Measurements from ENCODE around the gene TYK2.
"Not testable (repeated sequence)": the region's sequence is repeated elsewhere in the genome, so short reads cannot be mapped to it uniquely, and the experiment has no call there.

Gene TYK2

DNA sequence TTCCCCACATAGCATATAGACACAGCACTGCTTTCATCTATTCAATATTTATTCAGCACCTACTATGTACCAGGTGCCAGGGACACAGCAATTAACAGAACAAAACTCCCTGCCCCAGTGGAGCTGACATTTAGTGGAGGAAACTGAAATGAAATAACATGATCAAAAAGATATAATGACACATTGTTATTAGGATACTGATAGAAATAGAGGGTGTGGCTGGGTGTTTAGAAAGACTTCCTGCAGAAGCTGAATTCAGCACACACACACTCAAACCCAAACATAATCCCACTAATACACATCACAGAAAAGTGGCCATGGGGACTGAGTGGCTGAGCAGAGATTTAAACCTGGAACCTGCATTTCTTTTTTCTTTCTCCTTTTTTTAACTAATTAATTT is 26.7 kb upstream of the TYK2 start:
- no peak for DNase-seq (ENCODE audit: extremely low read depth, low read depth)
- no peak overlapping the region for H3K4me3 ChIP-seq (replicated peaks; ENCODE audit: low read depth, low read length)
- TF ChIP-seq, protein P1, sequence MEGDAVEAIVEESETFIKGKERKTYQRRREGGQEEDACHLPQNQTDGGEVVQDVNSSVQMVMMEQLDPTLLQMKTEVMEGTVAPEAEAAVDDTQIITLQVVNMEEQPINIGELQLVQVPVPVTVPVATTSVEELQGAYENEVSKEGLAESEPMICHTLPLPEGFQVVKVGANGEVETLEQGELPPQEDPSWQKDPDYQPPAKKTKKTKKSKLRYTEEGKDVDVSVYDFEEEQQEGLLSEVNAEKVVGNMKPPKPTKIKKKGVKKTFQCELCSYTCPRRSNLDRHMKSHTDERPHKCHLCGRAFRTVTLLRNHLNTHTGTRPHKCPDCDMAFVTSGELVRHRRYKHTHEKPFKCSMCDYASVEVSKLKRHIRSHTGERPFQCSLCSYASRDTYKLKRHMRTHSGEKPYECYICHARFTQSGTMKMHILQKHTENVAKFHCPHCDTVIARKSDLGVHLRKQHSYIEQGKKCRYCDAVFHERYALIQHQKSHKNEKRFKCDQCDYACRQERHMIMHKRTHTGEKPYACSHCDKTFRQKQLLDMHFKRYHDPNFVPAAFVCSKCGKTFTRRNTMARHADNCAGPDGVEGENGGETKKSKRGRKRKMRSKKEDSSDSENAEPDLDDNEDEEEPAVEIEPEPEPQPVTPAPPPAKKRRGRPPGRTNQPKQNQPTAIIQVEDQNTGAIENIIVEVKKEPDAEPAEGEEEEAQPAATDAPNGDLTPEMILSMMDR (IDR thresholded peaks at IDR 0.05; ENCODE audit: low read depth, low read length, missing control alignments), result no peak

DNA sequence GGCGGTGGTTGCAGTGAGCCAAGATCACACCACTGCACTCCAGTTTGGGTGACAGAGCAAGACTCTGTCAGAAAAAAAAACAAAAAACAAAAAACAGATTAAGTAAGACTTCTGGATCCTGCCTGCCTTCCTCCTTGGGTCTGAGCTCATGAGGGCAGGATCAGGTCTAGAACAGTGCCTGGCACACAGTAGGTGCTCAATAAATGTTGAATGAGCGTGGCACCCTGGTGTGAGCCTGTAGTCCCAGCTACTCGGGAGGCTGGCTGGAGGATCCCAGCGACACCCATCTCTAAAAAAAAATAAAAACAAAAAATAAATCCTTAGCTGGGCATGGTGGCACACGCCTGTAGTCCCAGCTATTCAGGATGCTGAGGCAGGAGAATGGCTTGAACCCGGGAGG is 25.8 kb upstream of the TYK2 start:
- no peak for DNase-seq (ENCODE audit: extremely low read depth, low read depth)
- no peak overlapping the region for H3K4me3 ChIP-seq (replicated peaks; ENCODE audit: low read depth, low read length)
- TF ChIP-seq, protein P1 (IDR thresholded peaks at IDR 0.05; ENCODE audit: low read depth, low read length, missing control alignments), result no peak

DNA sequence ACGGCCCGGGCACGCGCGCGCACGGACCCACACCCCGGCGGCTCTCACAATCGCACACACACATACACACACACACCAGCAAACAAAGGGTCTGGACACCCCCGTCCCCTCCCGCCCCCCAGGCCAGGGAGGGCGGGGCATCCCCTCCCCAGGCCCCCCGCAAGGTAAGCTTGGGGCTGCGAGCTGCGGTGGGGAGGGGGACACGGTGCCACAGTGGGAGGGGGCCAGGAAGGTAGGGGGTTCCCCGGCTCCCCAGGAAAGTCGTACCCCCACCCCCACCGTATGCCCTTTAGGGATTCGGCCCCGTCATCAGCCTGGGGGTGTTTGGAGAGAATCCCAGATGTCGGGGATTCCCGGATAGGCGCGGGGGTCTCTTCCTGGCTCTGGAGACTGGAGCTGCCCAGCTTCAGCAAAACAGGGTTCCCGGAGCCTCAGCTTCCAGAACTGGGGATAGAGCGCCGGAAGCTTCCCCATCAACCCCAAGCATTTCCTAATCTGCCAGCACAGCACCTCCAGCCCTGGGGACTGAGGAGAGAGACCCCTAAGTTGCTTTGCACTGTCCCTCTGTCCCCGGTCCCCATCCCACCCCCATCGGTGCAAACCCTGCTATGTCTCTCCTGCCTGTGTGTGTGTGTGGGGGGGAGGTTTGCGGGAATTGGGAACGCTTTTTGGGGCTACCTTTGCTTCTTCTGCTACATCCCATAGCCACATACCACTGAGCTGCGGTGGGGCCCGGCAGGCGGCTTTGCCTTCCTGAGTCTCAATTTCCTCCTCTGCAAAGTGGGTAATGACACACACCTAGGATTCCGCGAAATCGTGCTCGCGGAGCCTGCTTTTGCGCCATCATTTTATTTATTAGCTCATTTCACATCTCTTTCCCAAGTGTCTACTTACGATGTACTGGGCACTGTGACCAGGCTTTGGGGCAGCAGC is 24.8 kb upstream of the TYK2 start:
- no peak for DNase-seq (ENCODE audit: extremely low read depth, low read depth)
- TF ChIP-seq, protein P1 (IDR thresholded peaks at IDR 0.05; ENCODE audit: low read depth, low read length, missing control alignments), result no peak
- peak overlapping the region; percentile 100 for H3K4me3 ChIP-seq (replicated peaks; ENCODE audit: low read depth, low read length)

DNA sequence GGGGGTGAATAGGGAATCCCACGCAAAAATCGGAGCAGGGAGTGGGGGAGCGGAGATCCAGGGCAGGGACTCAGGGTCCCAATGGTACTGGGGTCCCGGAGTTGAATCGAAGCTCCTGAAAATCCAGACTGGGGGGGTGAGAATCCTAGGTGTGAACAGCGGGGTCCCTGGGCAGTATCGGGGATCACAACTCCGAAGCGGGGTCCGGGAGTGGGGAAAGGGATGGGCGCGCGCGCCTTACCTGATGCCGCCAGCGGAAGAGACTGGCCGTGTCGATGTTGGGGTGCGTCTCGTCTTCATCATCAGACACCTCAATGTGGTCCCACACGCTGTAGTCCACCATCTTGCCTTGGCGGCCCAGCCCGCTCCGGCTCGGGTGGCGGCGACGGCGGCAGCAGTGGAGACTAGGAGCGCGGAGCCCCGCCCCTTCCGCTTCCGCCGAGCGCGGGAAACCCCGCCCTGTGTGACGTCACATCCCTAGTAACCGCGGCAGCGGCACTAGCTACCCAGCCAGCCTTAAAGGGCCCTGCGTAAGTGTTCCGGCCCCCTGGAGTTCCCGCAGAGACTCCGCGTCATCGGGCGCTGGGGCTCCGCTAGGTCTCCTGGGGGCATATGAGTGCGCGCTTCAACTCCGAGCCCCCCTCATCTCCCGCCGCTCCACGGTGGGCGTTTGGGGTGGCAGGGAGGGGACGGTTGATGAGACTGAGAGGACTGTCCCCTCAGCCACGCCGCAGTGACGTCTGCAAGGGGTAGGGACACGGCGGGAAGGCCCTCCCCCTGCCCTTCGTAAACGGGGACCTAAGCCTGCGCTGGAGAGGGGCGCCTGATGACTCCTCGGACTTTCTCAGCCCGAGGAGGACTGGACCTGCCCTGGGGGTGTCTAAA is 23.0 kb upstream of the TYK2 start, which contains the start of gene CDC37:
Gene CDC37 (minus strand): TSS at position 406 of the 885 bp plus-strand sequence. CDS start 63 bp downstream, at position 343.
- peak within 1 kb of the TSS; percentile 100 for H3K4me3 ChIP-seq (replicated peaks; ENCODE audit: low read depth, low read length)

DNA sequence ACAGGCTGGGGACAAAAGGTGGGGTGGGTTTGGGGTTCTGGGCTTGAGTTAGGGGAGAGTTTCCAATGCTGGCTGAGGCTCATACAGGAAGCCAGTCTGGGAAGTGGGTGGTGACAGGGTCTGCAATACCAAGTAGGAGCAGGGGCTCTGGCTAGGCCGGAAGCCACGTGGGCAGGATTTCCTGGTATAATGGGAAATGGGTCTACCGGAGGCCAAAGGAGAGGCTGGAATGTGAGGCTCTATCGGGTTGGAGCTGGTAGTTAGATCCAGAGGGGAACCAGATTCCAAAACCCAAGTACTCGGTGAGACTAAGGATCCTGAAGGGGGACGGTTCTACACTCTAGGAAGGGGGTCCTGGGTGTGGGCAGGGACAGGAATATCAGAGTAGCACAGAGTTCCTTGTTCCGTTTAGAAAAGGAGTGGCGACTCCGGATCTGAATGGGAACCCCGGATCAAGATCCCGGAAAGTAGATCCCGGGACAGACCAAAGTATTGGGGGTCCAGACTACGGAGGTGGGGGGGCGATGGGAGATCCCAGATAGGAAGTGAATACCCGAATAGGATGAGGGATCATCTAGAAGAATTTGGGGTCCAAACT is 22.2 kb upstream of the TYK2 start:
- TF ChIP-seq, protein P1 (IDR thresholded peaks at IDR 0.05; ENCODE audit: low read depth, low read length, missing control alignments), result no peak
- DNase-seq (ENCODE audit: extremely low read depth, low read depth), result no peak
- peak overlapping the region; percentile 100 for H3K4me3 ChIP-seq (replicated peaks; ENCODE audit: low read depth, low read length)

More for the DNA sequence above, 23.0 kb upstream of the TYK2 start, which contains the start of gene CDC37:
- DNase-seq (ENCODE audit: extremely low read depth, low read depth), result peak; percentile 88
- TF ChIP-seq, protein P1 (IDR thresholded peaks at IDR 0.05; ENCODE audit: low read depth, low read length, missing control alignments), result no peak

DNA sequence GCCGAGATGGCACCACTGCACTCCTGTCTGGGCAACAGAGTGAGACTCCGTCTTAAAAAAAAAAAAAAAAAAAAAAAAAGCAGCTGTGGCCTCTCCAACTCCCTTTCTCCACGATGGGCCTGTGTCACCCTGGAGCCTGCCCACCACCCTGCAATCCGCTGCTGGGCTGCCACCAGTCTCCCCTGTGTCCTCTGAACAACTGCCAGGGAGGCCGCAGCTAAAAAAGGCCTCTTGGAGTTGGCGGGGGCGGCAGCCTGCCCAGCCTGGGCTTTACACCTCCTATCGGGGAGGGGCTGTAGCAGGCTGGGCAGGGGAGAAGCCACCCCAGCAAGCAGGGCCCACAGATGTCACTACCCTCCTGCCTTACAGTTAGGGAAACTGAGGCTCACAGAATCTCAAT is 19.5 kb upstream of the TYK2 start:
- no peak for DNase-seq (ENCODE audit: extremely low read depth, low read depth)
- H3K4me3 ChIP-seq (replicated peaks; ENCODE audit: low read depth, low read length), result no peak overlapping the region
- TF ChIP-seq, protein P1 (IDR thresholded peaks at IDR 0.05; ENCODE audit: low read depth, low read length, missing control alignments), result no peak

DNA sequence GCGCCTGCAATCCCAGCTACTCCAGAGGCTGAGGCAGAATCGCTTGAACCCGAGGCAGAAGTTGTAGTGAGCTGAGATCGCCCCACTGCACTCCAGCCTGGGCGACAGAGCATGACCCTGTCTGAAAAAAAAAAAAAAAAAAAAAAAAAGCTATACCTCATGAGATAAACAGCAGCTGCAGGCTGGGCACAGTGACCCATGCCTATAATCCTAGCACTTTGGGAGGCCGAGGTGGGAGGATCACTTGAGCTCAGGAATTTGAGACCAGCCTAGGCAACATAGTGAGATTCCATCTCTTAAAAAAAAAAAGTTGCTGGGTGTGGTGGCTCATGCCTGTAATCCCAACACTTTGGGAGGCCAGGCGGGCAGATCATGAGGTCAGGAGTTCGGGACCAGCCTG is 19.0 kb upstream of the TYK2 start:
- not testable (repeated sequence) for H3K4me3 ChIP-seq (replicated peaks; ENCODE audit: low read depth, low read length); DNase-seq (ENCODE audit: extremely low read depth, low read depth)

Data from HFF-Myc (cell line).